BJ (cell line): ENCODE measurements around the gene HPS1. TPM values are rescaled to one million over a fixed set of nuclear protein-coding genes. Genes with fewer than 3 reads are reported as not detected.

Experiments
- CTCF ChIA-PET: fragments of 350-600 bp; formaldehyde crosslinking; extraction: SDS; loops from one replicate; lab custom pipeline; 2021; ENCODE audit warnings: antibody characterized with exemption, inconsistent platforms; lab: Yijun Ruan, JAX
- POLR2A ChIA-PET: fragments of 300-600 bp; sonication (Branson Sonifier 250); formaldehyde crosslinking; extraction: SDS; loops from one replicate; lab custom pipeline; 2021; ENCODE audit warnings: antibody characterized with exemption; lab: Charles Lee
- DNase-seq: peaks from one replicate; pipeline ENCODE4 v3.0.0-alpha.2; 2011; ENCODE audit warnings: low read depth
- H3K27me3 ChIP-seq: 2 replicates; pipeline ENCODE4 v1.6.0; 2011; ENCODE audit warnings: low read length; ENCODE audit not compliant: control insufficient read depth, insufficient read depth
- H3K36me3 ChIP-seq: 2 replicates; pipeline ENCODE4 v1.5.1; 2011; ENCODE audit warnings: low read length; ENCODE audit not compliant: control insufficient read depth, insufficient read depth
- H3K4me3 ChIP-seq: 2 replicates; pipeline ENCODE4 v1.5.1; 2011; ENCODE audit warnings: low read depth, mild to moderate bottlenecking, control low read depth, low read length
- CTCF ChIP-seq: IDR thresholded peaks from 2 replicates; pipeline ENCODE4 v1.5.1; 2011; ENCODE audit warnings: low read depth, mild to moderate bottlenecking, control low read depth, inconsistent platforms, low read length, moderate library complexity; ENCODE audit not compliant: insufficient read depth
- polyA plus RNA-seq: library from polyadenylated mRNA; depleted of rRNA; stranded (reverse); fragments of >200 nt; gene quantifications from 2 replicates; pipeline ENCODE4 v1.2.3, GENCODE V29; 2011

HPS1 gene
- polyA plus RNA-seq, 1 experiment: 88.8 TPM

- H3K4me3 ChIP-seq: no peak overlapping the region
- ChIA-PET POLR2A (no interaction called here), CTCF (interaction anchor here (2.2 kb wide), 1 partner anchor 19 kb away, joined by 7 read pairs; no protein-coding TSS in a partner anchor)
- H3K36me3 ChIP-seq: peaks cover 10% of the 10 kb centered on the region
- DNase-seq: no peak
- H3K27me3 ChIP-seq: no peaks in the 10 kb centered on the region
- no peak for TF ChIP-seq CTCF
Observed at GRCh38 chr10:98444314-98445006, 2.3 kb downstream of the HPS1 start.

- Histone ChIP-seq H3K27me3 (no peaks in the 10 kb centered on the region), H3K36me3 (peaks cover 19% of the 10 kb centered on the region), H3K4me3 (no peak overlapping the region)
- ChIA-PET CTCF (no interaction called here), POLR2A (no interaction called here)
- TF ChIP-seq CTCF: no peak
- DNase-seq: no peak
Observed at GRCh38 chr10:98438715-98439114, 8.0 kb downstream of the HPS1 start.

- Histone ChIP-seq H3K4me3 (no peak overlapping the region), H3K36me3 (peaks cover 19% of the 10 kb centered on the region), H3K27me3 (no peaks in the 10 kb centered on the region)
- CTCF ChIA-PET: interaction anchor here (0.7 to 3.7 kb wide), 2 partner anchors 11 to 22 kb away, joined by 3 to 29 read pairs; partner anchors contain the start of gene PYROXD2
- TF ChIP-seq CTCF: no peak
- no peak for DNase-seq
- POLR2A ChIA-PET: no interaction called here
Observed at GRCh38 chr10:98436704-98437103, 10.0 kb downstream of the HPS1 start.

GRCh38 chr10:98435178-98435577 lies 11.6 kb downstream of the HPS1 start:
- peaks cover 31% of the 10 kb centered on the region for H3K36me3 ChIP-seq
- TF ChIP-seq CTCF: no peak

GRCh38 chr10:98433881-98434732 lies 12.6 kb downstream of the HPS1 start:
- POLR2A ChIA-PET: no interaction called here
- no peak for DNase-seq
- peaks cover 40% of the 10 kb centered on the region for H3K36me3 ChIP-seq
- no peak for TF ChIP-seq CTCF
- no peaks in the 10 kb centered on the region for H3K27me3 ChIP-seq
- H3K4me3 ChIP-seq: no peak overlapping the region
- CTCF ChIA-PET: interaction anchor here (0.7 to 3.7 kb wide), 4 partner anchors 8 to 124 kb away, joined by 3 to 29 read pairs (median 4); no protein-coding TSS in a partner anchor

More at GRCh38 chr10:98435178-98435577, 11.6 kb downstream of the HPS1 start:
- ChIA-PET POLR2A (no interaction called here), CTCF (interaction anchor here (0.8 to 3.7 kb wide), 6 partner anchors 9 to 172 kb away, joined by 3 to 29 read pairs (median 4); no protein-coding TSS in a partner anchor)
- no peak for DNase-seq
- Histone ChIP-seq H3K27me3 (no peaks in the 10 kb centered on the region), H3K4me3 (no peak overlapping the region)
